EL (cell line): ENCODE measurements around the gene MT1HL1.

Experiments
- DNase-seq: peaks from one replicate; pipeline ENCODE4 v3.0.0-alpha.2; 2016

MT1HL1 gene

GRCh38 chr1:236966636-236967035, 37.6 kb downstream of the MT1HL1 start:
- no peak for DNase-seq

GRCh38 chr1:236963920-236964319, 40.3 kb downstream of the MT1HL1 start:
- DNase-seq, result no peak

GRCh38 chr1:236959112-236959511, 45.1 kb downstream of the MT1HL1 start:
- DNase-seq, result no peak

- no peak for DNase-seq
Observed at GRCh38 chr1:236957235-236957634, 47.0 kb downstream of the MT1HL1 start.
